Neuronal stem cell (in vitro differentiated cells): ENCODE measurements around the gene ATP11A.

Source experiments
- DNase-seq: peaks from one replicate; pipeline ENCODE4 v3.0.0-alpha.2; 2013; ENCODE audit warnings: low spot score
- H2AFZ ChIP-seq: one replicate; pipeline ENCODE4 v1.6.1; 2013; ENCODE audit warnings: mild to moderate bottlenecking, low read length, inconsistent platforms
- H2AK5ac ChIP-seq: 2 replicates; pipeline ENCODE4 v1.6.1; 2013; ENCODE audit warnings: low read depth, mild to moderate bottlenecking, inconsistent platforms, low read length, moderate library complexity, mixed read lengths
- H2BK120ac ChIP-seq: 2 replicates; pipeline ENCODE4 v1.6.1; 2013; ENCODE audit warnings: low read depth, mild to moderate bottlenecking, inconsistent platforms, low read length, moderate library complexity, mixed read lengths
- H2BK12ac ChIP-seq: one replicate; pipeline ENCODE4 v1.6.1; 2013; ENCODE audit warnings: low read length, inconsistent platforms
- H2BK15ac ChIP-seq: 2 replicates; pipeline ENCODE4 v1.6.1; 2013; ENCODE audit warnings: mild to moderate bottlenecking, low read length, inconsistent platforms, mixed read lengths
- H2BK5ac ChIP-seq: one replicate; pipeline ENCODE4 v1.6.1; 2013; ENCODE audit warnings: inconsistent platforms, mild to moderate bottlenecking, low read length, moderate library complexity
- H3K14ac ChIP-seq: one replicate; pipeline ENCODE4 v1.6.1; 2013; ENCODE audit warnings: low read length, inconsistent platforms
- H3K18ac ChIP-seq: 2 replicates; pipeline ENCODE4 v1.6.1; 2013; ENCODE audit warnings: low read length, inconsistent platforms
- H3K23ac ChIP-seq: 2 replicates; pipeline ENCODE4 v1.6.1; 2013; ENCODE audit warnings: low read depth, mild to moderate bottlenecking, mixed read lengths, low read length, inconsistent platforms; ENCODE audit not compliant: poor library complexity
- H3K27ac ChIP-seq: replicated peaks from 3 replicates; pipeline ENCODE4 v1.5.1; 2013; ENCODE audit warnings: low read length, inconsistent platforms
- H3K27me3 ChIP-seq, 3 experiments: 2 replicates each; pipeline ENCODE4 v1.6.1; 2013; ENCODE audit warnings: low read length in 3 of 3, mild to moderate bottlenecking in 2 of 3, inconsistent platforms in 1 of 3, low read depth in 1 of 3, mixed read lengths in 1 of 3, moderate library complexity in 1 of 3; ENCODE audit not compliant: control insufficient read depth in 3 of 3, insufficient read depth in 3 of 3
- H3K36me3 ChIP-seq, 2 donors: replicated peaks in 1 of 2; 2 replicates each; pipeline ENCODE4 v1.6.1; 2013; ENCODE audit warnings: low read length in 2 of 2; ENCODE audit not compliant: control insufficient read depth in 2 of 2, insufficient read depth in 2 of 2
- H3K4ac ChIP-seq: 2 replicates; pipeline ENCODE4 v1.6.1; 2013; ENCODE audit warnings: inconsistent platforms, mild to moderate bottlenecking, low read length, moderate library complexity
- H3K4me1 ChIP-seq, 2 donors: 1 replicate in 1 of 2; 2 replicates in 1 of 2; pipeline ENCODE4 v1.6.1; 2013; ENCODE audit warnings: low read length in 2 of 2, low read depth in 1 of 2; ENCODE audit not compliant: control insufficient read depth in 2 of 2, insufficient read depth in 1 of 2
- H3K4me2 ChIP-seq: one replicate; pipeline ENCODE4 v1.6.1; 2013; ENCODE audit warnings: mild to moderate bottlenecking, low read length, inconsistent platforms; ENCODE audit not compliant: insufficient read depth, poor library complexity, severe bottlenecking
- H3K4me3 ChIP-seq, 2 donors: 2 replicates each; pipeline ENCODE4 v1.5.1; 2013; ENCODE audit warnings: low read length in 2 of 2, mild to moderate bottlenecking in 2 of 2, inconsistent platforms in 1 of 2, moderate library complexity in 1 of 2
- H3K79me1 ChIP-seq: one replicate; pipeline ENCODE4 v1.6.1; 2013; ENCODE audit warnings: low read depth, mild to moderate bottlenecking, inconsistent platforms, low read length, moderate library complexity
- H3K9ac ChIP-seq: one replicate; pipeline ENCODE4 v1.6.1; 2013; ENCODE audit warnings: mild to moderate bottlenecking, low read depth, low read length, inconsistent platforms; ENCODE audit not compliant: poor library complexity
- H3K9me3 ChIP-seq, 2 donors: replicated peaks in 1 of 2; 2 replicates each; pipeline versions ENCODE3 to v1.6.1; 2013; ENCODE audit warnings: low read length in 2 of 2, mild to moderate bottlenecking in 2 of 2, inconsistent platforms in 1 of 2, low read depth in 1 of 2, mixed read lengths in 1 of 2, moderate library complexity in 1 of 2; ENCODE audit not compliant: control insufficient read depth in 2 of 2, insufficient read depth in 1 of 2
- H4K8ac ChIP-seq: one replicate; pipeline ENCODE4 v1.6.1; 2013; ENCODE audit warnings: low read depth, mild to moderate bottlenecking, inconsistent platforms, low read length, moderate library complexity
- H4K91ac ChIP-seq: one replicate; pipeline ENCODE4 v1.6.1; 2013; ENCODE audit warnings: low read length, low read depth, mild to moderate bottlenecking, inconsistent platforms; ENCODE audit not compliant: poor library complexity
- WGBS, 2 donors: extraction: QIAGEN DNeasy Blood & Tissue Kit; methylation state at CpG; one replicate each; pipeline ENCODE4 v1.1.7; 2013; ENCODE audit warnings: missing lambda C conversion rate in 2 of 2, mixed read lengths in 1 of 2; ENCODE audit not compliant: insufficient read length in 2 of 2, insufficient replicate concordance in 1 of 2; ENCODE audit errors: extremely low coverage in 2 of 2; 5-methylcytosine and 5-hydroxymethylcytosine counted together

ATP11A gene

GRCh38 chr13:112843392-112844111, 153.7 kb downstream of the ATP11A start:
- no peak overlapping the region for H2AK5ac ChIP-seq
- no peak overlapping the region for H3K23ac ChIP-seq
- no peak overlapping the region for H3K14ac ChIP-seq
- peaks cover 25 to 40% of the 10 kb centered on the region in 2 donors for H3K36me3 ChIP-seq
- H3K9ac ChIP-seq = no peak overlapping the region
- no peaks in the 10 kb centered on the region for H3K27me3 ChIP-seq
- DNase-seq = no peak
- H3K4ac ChIP-seq = no peak overlapping the region
- peaks cover 2% of the 10 kb centered on the region for H3K79me1 ChIP-seq
- H2AFZ ChIP-seq = no peak overlapping the region
- H2BK5ac ChIP-seq = no peak overlapping the region
- H3K9me3 ChIP-seq = peaks cover 0 to 4% of the 10 kb centered on the region in 2 donors
- no peak overlapping the region for H4K8ac ChIP-seq
- no peak overlapping the region for H3K4me3 ChIP-seq
- H4K91ac ChIP-seq = no peak overlapping the region
- H3K4me2 ChIP-seq = no peak overlapping the region
- H3K27ac ChIP-seq = peak overlapping the region; percentile 22
- H2BK12ac ChIP-seq = no peak overlapping the region
- H3K4me1 ChIP-seq = peaks cover 4 to 6% of the 10 kb centered on the region in 2 donors
- no peak overlapping the region for H3K18ac ChIP-seq
- no peak overlapping the region for H2BK120ac ChIP-seq
- H2BK15ac ChIP-seq = no peak overlapping the region
- no CpG with 5 or more reads among the region's 28 CpGs for WGBS, 2 donors

DNA sequence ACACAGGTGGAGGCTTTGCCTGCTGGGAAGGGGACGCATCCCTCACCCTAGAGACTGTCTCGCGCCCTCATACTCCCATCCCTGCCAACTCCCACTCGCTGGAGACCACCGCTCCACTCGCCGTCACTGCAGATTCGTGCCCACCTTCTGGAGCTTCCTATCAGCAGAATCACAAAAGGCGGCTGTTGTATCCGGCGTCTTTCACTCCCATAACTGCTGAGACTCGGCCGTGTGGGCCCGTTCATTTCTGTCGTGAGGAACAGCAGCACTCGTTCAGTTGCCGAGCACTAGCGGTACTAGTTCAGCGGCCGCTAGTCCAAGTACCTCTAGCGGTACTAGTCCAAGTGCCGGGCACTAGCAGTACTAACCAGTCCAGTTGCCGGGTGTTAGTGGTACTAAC, 154.6 kb downstream of the ATP11A start:
- no peak overlapping the region for H2BK5ac ChIP-seq
- no peak overlapping the region for H3K4me3 ChIP-seq
- WGBS, 2 donors = no CpG with 5 or more reads among the region's 23 CpGs
- no peak overlapping the region for H4K8ac ChIP-seq
- no peak overlapping the region for H2BK12ac ChIP-seq
- H3K4me1 ChIP-seq = peaks cover 4 to 6% of the 10 kb centered on the region in 2 donors
- no peak for DNase-seq
- H2AFZ ChIP-seq = no peak overlapping the region
- peaks cover 2% of the 10 kb centered on the region for H3K79me1 ChIP-seq
- no peak overlapping the region for H3K4me2 ChIP-seq
- peaks cover 0 to 4% of the 10 kb centered on the region in 2 donors for H3K9me3 ChIP-seq
- no peaks in the 10 kb centered on the region for H3K27me3 ChIP-seq
- H3K4ac ChIP-seq = no peak overlapping the region
- no peak overlapping the region for H3K23ac ChIP-seq
- no peak overlapping the region for H3K18ac ChIP-seq
- H3K27ac ChIP-seq = no peak overlapping the region
- H4K91ac ChIP-seq = no peak overlapping the region
- H3K14ac ChIP-seq = no peak overlapping the region
- no peak overlapping the region for H2BK120ac ChIP-seq
- peaks cover 19 to 36% of the 10 kb centered on the region in 2 donors for H3K36me3 ChIP-seq
- H2BK15ac ChIP-seq = no peak overlapping the region
- no peak overlapping the region for H3K9ac ChIP-seq
- H2AK5ac ChIP-seq = no peak overlapping the region

DNA sequence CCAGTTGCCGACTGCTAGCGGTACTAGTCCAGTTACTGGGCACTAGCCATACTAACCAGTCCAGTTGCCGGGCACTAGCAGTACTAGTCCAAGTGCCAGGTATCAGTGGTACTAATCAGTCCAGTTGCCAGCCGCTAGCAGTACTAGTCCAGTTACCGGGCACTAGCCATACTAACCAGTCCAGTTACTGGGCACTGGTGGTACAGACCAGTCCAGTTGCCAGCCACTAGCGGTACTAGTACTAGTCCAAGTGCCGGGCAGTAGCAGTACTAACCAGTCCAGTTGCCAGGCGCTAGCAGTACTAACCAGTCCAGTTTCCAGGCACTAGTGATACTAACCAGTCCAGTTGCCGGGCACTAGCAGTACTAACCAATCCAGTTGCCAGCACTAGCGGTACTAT, 155.0 kb downstream of the ATP11A start:
- no peak for DNase-seq
- WGBS, 2 donors = no CpG with 5 or more reads among the region's 10 CpGs
- H2AFZ ChIP-seq = no peak overlapping the region

DNA sequence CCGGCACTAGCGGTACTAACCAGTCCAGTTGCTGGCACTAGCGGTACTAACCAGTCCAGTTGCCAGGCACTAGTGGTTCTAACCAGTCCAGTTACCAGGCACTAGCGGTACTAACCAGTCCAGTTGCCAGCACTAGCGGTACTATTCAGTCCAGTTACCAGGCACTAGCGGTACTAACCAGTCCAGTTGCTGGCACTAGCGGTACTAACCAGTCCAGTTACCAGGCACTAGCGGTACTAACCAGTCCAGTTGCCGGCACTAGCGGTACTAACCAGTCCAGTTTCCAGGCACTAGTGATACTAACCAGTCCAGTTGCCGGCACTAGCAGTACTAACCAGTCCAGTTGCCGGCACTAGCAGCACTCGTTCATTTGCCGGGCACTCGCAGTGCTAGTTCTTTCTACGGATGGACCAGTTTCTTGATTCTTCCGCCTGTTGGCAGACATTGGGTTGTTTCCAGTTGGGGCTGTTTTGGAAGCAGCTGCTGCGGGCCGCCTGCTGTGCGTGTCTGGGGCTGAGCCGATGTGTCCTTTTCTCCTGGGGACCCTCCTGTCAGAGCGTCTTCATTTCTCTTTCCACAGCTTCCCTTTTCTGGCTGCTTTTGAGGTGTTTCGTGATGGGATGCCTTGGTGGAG, 155.8 kb downstream of the ATP11A start:
- Histone ChIP-seq H3K23ac (no peak overlapping the region), H2AFZ (no peak overlapping the region), H2BK15ac (no peak overlapping the region), H3K9ac (no peak overlapping the region), H3K4ac (no peak overlapping the region), H3K36me3 (peaks cover 18 to 35% of the 10 kb centered on the region in 2 donors), H3K79me1 (peaks cover 2% of the 10 kb centered on the region), H3K4me2 (no peak overlapping the region), H3K4me1 (peaks cover 4 to 6% of the 10 kb centered on the region in 2 donors), H3K9me3 (peaks cover 2 to 4% of the 10 kb centered on the region in 2 donors), H2BK120ac (no peak overlapping the region), H3K18ac (no peak overlapping the region), H4K91ac (no peak overlapping the region), H3K27ac (no peak overlapping the region), H3K14ac (no peak overlapping the region), H2BK5ac (no peak overlapping the region), H2AK5ac (no peak overlapping the region), H2BK12ac (no peak overlapping the region), H3K27me3 (no peaks in the 10 kb centered on the region), H3K4me3 (no peak overlapping the region), H4K8ac (no peak overlapping the region)
- no peak for DNase-seq
- WGBS, 2 donors = no CpG with 5 or more reads among the region's 23 CpGs

More for the DNA sequence above, 155.0 kb downstream of the ATP11A start:
- Histone ChIP-seq H3K4ac (no peak overlapping the region), H3K79me1 (peaks cover 2% of the 10 kb centered on the region), H2AK5ac (no peak overlapping the region), H3K36me3 (peaks cover 18 to 36% of the 10 kb centered on the region in 2 donors), H2BK5ac (no peak overlapping the region), H3K27me3 (no peaks in the 10 kb centered on the region), H3K4me3 (no peak overlapping the region), H3K4me1 (peaks cover 4 to 6% of the 10 kb centered on the region in 2 donors), H3K4me2 (no peak overlapping the region), H4K91ac (no peak overlapping the region), H2BK12ac (no peak overlapping the region), H3K27ac (no peak overlapping the region), H3K9me3 (peaks cover 2 to 4% of the 10 kb centered on the region in 2 donors), H2BK120ac (no peak overlapping the region), H2BK15ac (no peak overlapping the region), H3K14ac (no peak overlapping the region), H3K18ac (no peak overlapping the region), H3K9ac (no peak overlapping the region), H4K8ac (no peak overlapping the region), H3K23ac (no peak overlapping the region)
